K562 treated with DMSO at 1 percent for 48 hours (cell line): Measurements from ENCODE around the gene ZNF565. TPM values are rescaled to one million over a fixed set of nuclear protein-coding genes. Genes with fewer than 3 reads are reported as not detected.

Source experiments
- total RNA-seq: library from RNA; unstranded; fragments of 300-600 nt; gene quantifications from 2 replicates; pipeline ENCODE4 v1.2.3, GENCODE V29; 2022; ENCODE audit warnings: low replicate concordance; ENCODE audit errors: extremely low read depth

The ZNF565 gene
- total RNA-seq, result not detected in 2 replicates

DNA sequence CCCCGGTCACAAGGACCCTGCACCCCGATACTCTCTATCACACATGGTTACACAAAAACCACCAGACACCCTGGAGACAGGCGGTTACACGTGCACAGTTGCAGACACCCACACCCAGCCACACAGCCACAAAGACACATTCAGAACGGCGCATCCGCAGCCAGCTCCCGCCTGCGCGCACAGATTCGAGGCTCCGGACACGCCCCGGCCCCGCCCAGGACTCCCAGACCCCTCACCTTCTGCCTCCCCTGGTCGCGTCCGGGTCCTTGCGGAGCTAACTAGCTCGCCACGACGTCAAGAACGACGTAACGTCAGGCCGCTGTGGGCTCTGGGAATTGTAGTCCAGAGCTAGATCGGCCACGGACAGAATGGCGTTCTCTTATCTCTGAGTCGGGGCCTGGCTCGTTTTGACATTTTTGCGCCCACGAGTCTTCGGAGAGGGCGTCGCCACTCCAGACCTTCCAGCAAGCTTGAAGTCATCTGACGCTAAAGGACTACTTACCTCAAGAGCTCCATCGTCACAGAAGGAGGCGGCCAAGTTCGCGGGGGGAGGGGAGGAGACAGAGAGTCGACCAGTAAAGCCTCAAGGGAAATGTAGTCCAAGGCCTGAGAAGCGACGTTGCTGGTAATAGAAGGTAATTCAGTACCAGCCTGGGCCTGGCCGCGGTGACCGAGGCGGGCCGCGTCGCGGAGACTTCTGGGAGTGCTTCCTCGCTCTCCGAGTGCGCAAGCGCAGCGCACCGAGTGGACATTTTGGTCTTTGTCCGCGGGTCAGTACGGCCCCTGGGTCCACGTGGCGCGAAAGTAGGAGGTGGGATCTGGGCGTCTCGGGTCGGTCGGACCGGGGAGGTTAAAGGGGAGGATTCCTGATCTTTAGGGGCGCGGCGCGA lies at the start of gene ZNF565, which contains the start of gene ZNF146:
ZNF565 (minus strand) TSS at position 280 of the 890 bp plus-strand sequence. CDS start 12,680 bp downstream, outside the sequence.
ZNF146 (plus strand) TSS at position 721 of the 890 bp plus-strand sequence. CDS start 21,335 bp downstream, outside the sequence.

DNA sequence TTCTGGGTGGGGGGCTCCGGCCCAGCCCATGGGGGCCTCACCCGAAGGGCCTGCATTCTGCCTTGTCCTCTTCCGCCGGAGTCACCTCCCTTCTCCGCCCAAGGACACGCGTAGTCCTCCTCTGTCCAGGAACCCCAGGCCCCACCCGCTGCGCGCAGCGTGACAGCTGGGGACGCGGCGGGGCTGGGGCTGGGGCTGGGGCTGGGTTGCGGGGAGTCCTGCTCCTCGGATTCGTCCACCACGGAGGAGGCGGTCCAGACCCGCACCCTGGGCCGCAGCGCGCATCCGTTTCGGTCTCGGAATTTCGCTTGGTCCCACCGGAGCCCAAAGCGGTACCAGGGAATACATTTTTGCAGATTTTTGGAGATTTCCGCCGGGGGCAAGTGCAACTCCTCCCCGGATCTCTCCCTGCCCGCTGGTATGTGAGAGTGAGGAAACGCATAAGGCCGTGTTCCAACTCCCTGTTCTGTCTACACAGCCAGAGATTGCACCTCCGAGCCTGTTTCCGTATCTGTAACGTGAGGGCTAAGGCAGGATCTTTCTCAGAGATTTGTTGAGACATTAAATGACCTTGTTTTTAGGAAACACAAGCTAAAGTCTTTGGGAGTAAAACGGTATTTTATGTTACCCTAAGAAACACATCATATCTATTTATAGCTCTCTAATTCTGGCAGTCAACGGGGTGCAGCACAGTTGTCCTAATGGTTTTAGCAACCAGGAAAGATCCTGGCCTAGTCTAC lies 61.9 kb downstream of the ZNF565 start, which contains the start of gene COX7A1:
COX7A1 (minus strand) TSS at position 96 of the 740 bp plus-strand sequence; CDS start at position 56, 40 bp downstream.

DNA sequence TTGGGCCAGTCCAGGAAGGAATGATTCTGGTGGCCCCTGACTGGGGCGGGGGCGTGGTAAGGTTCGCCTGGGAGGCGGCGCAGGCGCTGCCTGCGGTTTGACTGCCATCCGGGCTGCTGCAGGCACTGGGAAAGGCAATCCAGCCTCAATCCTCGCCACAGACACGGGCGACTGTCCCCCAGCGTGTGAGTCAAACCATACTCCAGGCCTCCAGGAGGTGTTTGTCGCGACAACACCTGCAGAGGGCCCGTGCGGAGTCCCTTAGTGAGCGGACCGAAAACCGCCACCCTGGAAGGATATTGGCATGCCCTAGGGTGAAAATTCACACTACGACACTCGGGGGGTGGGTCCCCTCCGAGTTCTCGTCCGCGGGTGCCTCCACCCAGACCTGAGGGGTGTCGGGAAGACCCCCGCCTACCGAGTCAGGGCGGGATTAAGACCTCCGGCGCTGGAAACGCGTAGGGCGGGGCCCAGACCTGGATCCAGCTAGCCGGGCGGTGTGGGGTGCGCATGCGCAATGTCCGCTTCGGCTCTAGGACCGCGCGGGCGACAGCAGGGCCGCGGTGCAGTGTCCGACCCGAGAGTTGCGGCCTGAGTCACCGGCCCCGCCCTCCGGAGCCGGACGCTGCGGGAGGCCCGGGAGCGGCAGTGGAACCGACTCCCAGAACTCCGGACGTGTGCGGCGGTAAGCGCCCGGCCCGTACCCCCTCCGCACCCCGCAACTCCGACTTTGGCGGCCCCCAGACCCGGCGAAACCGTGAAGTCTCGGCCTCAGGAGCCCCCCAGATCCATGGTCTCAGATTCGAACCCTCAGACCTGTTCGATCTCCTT lies 74.8 kb downstream of the ZNF565 start, which contains the start of gene CAPNS1:
CAPNS1 (plus strand) TSS at position 594 of the 831 bp plus-strand sequence. CDS start 946 bp downstream, outside the sequence.

Other genes starting within 250 kb of the ZNF565 start
- not detected in 2 replicates for gene SDHAF1, start 219.5 kb downstream of the ZNF565 start, total RNA-seq
- not detected in 2 replicates for gene SYNE4, start 205.9 kb downstream of the ZNF565 start, total RNA-seq
- not detected in 2 replicates for gene ALKBH6, start 200.5 kb downstream of the ZNF565 start, total RNA-seq
- not detected in 2 replicates for gene CLIP3, start 181.8 kb downstream of the ZNF565 start, total RNA-seq
- not detected in 2 replicates for gene THAP8, start 160.4 kb downstream of the ZNF565 start, total RNA-seq
- gene WDR62, start 159.8 kb downstream of the ZNF565 start, total RNA-seq, result not detected in 2 replicates
- gene OVOL3, start 103.5 kb downstream of the ZNF565 start, total RNA-seq, result not detected in 2 replicates
- not detected in 2 replicates for gene POLR2I, start 99.8 kb downstream of the ZNF565 start, total RNA-seq
- gene TBCB, start 99.2 kb downstream of the ZNF565 start, total RNA-seq, result not detected in 2 replicates
- gene CAPNS1, start 74.6 kb downstream of the ZNF565 start, total RNA-seq, result not detected in 2 replicates
- gene COX7A1, start 62.2 kb downstream of the ZNF565 start, total RNA-seq, result not detected in 2 replicates
- not detected in 2 replicates for gene ZNF146, start 441 bp upstream of the ZNF565 start, total RNA-seq
- not detected in 2 replicates for gene ZFP14, start 164.5 kb upstream of the ZNF565 start, total RNA-seq
- not detected in 2 replicates for gene ZFP82, start 204.0 kb upstream of the ZNF565 start, total RNA-seq